ENCODE measurements around the gene RBMS3. TPM values are rescaled to one million over a fixed set of nuclear protein-coding genes. Genes with fewer than 3 reads are reported as not detected.

The RBMS3 gene
- total and polyA plus RNA-seq, 4 donors: 4.8 to 117 (median 29.4) TPM

GRCh38 chr3:29331456-29332194, 50.8 kb downstream of the RBMS3 start:
- no peak for ATAC-seq (ENCODE audit: insufficient read depth, low FRiP score)
- Histone ChIP-seq H3K9ac (ENCODE audit: insufficient read depth in 1 of 2, low read length in 2 of 2) (no peak overlapping the region), H3K4me1 (ENCODE audit: control insufficient read depth in 5 of 5, insufficient read depth in 5 of 5, low read length in 5 of 5) (peaks cover 3 to 49% (median 19%) of the 10 kb centered on the region in 5 donors)

GRCh38 chr3:29332195-29332637, 51.3 kb downstream of the RBMS3 start:
- H3K36me3 ChIP-seq (ENCODE audit: control insufficient read depth in 4 of 4, insufficient read depth in 4 of 4, low read length in 4 of 4): no peaks in the 10 kb centered on the region
- H3K27me3 ChIP-seq (ENCODE audit: control insufficient read depth in 3 of 3, insufficient read depth in 3 of 3, low read length in 2 of 3): no peaks in the 10 kb centered on the region
- no peak overlapping the region for H3K9ac ChIP-seq (ENCODE audit: insufficient read depth in 1 of 2, low read length in 2 of 2)
- no peak overlapping the region for H3K27ac ChIP-seq (ENCODE audit: low read depth in 1 of 2, low read length in 1 of 2)
- H3K9me3 ChIP-seq (ENCODE audit: control insufficient read depth in 4 of 4, insufficient read depth in 3 of 4, low read length in 3 of 4): no peaks in the 10 kb centered on the region
- ATAC-seq (ENCODE audit: insufficient read depth, low FRiP score) (no peak), DNase-seq (no peak)
- H3K4me1 ChIP-seq (ENCODE audit: control insufficient read depth in 5 of 5, insufficient read depth in 5 of 5, low read length in 5 of 5): peaks cover 3 to 49% (median 19%) of the 10 kb centered on the region in 5 donors
- 71 to 82% methylated on average over 2 of the region's 2 CpGs for WGBS, 2 donors
- TF ChIP-seq CTCF (IDR thresholded peaks at IDR 0.05; ENCODE audit: control extremely low read depth, extremely low read depth): no peak
- H3K4me3 ChIP-seq: no peak overlapping the region

More at GRCh38 chr3:29331456-29332194, 50.8 kb downstream of the RBMS3 start:
- WGBS, 2 donors: 77 to 85% methylated on average over 5 of the region's 5 CpGs
- TF ChIP-seq CTCF (IDR thresholded peaks at IDR 0.05; ENCODE audit: control extremely low read depth, extremely low read depth): no peak
- H3K4me3 ChIP-seq: no peak overlapping the region
- no peak for DNase-seq
- no peaks in the 10 kb centered on the region for H3K27me3 ChIP-seq (ENCODE audit: control insufficient read depth in 3 of 3, insufficient read depth in 3 of 3, low read length in 2 of 3)
- H3K9me3 ChIP-seq (ENCODE audit: control insufficient read depth in 4 of 4, insufficient read depth in 3 of 4, low read length in 3 of 4): no peaks in the 10 kb centered on the region
- H3K36me3 ChIP-seq (ENCODE audit: control insufficient read depth in 4 of 4, insufficient read depth in 4 of 4, low read length in 4 of 4): no peaks in the 10 kb centered on the region
- H3K27ac ChIP-seq (ENCODE audit: low read depth in 1 of 2, low read length in 1 of 2): peak overlapping the region in 1 of 2 donors; percentile 16

- WGBS, 2 donors: 93 to 96% methylated on average over 3 of the region's 3 CpGs
- no peak overlapping the region for H3K9ac ChIP-seq (ENCODE audit: insufficient read depth in 1 of 2, low read length in 2 of 2)
- no peak for TF ChIP-seq CTCF (IDR thresholded peaks at IDR 0.05; ENCODE audit: control extremely low read depth, extremely low read depth)
These were observed 52.7 kb downstream of the RBMS3 start for GRCh38 chr3:29333576-29333975.

More at GRCh38 chr3:29333576-29333975, 52.7 kb downstream of the RBMS3 start:
- ATAC-seq (ENCODE audit: insufficient read depth, low FRiP score) (no peak), DNase-seq (no peak)
- Histone ChIP-seq H3K36me3 (ENCODE audit: control insufficient read depth in 4 of 4, insufficient read depth in 4 of 4, low read length in 4 of 4) (no peaks in the 10 kb centered on the region), H3K9me3 (ENCODE audit: control insufficient read depth in 4 of 4, insufficient read depth in 3 of 4, low read length in 3 of 4) (no peaks in the 10 kb centered on the region), H3K27ac (ENCODE audit: low read depth in 1 of 2, low read length in 1 of 2) (no peak overlapping the region), H3K4me1 (ENCODE audit: control insufficient read depth in 5 of 5, insufficient read depth in 5 of 5, low read length in 5 of 5) (peaks cover 3 to 49% (median 19%) of the 10 kb centered on the region in 5 donors), H3K4me3 (no peak overlapping the region), H3K27me3 (ENCODE audit: control insufficient read depth in 3 of 3, insufficient read depth in 3 of 3, low read length in 2 of 3) (no peaks in the 10 kb centered on the region)

Measured in lung (tissue), 12 donors.